ENCODE measurements around the gene SKAP2.

Gene SKAP2

GRCh38 chr7:26864309-26865093 is at the start of gene SKAP2:
TSS of gene SKAP2 (minus strand) at chr7:26864590. CDS start at chr7:26864429, 161 bp downstream.
- Mint-ChIP-seq H3K27me3 (peaks cover 20% of the 10 kb centered on the region), H3K36me3 (peaks cover 3% of the 10 kb centered on the region), H3K27ac (peak within 1 kb of the TSS; percentile 82), H3K4me1 (peaks cover 26% of the 10 kb centered on the region), H3K4me3 (peak within 1 kb of the TSS; percentile 80), H3K9me3 (peaks cover 3% of the 10 kb centered on the region)
- DNase-seq = peak; percentile 90
- CTCF ChIA-PET = interaction anchor here (1.7 kb wide), 1 partner anchor 296 kb away, joined by 4 read pairs; no protein-coding TSS in a partner anchor

- H3K27ac Mint-ChIP-seq = no peak overlapping the region
- H3K4me1 Mint-ChIP-seq = no peaks in the 10 kb centered on the region
- no peaks in the 10 kb centered on the region for H3K36me3 Mint-ChIP-seq
- CTCF ChIA-PET = no interaction called here
- DNase-seq = no peak
- no peak overlapping the region for H3K4me3 Mint-ChIP-seq
- H3K27me3 Mint-ChIP-seq = no peaks in the 10 kb centered on the region
- H3K9me3 Mint-ChIP-seq = no peaks in the 10 kb centered on the region
These were observed 48.6 kb upstream of the SKAP2 start for GRCh38 chr7:26912933-26913536.

- H3K36me3 Mint-ChIP-seq = no peaks in the 10 kb centered on the region
- no peaks in the 10 kb centered on the region for H3K9me3 Mint-ChIP-seq
- no peaks in the 10 kb centered on the region for H3K4me1 Mint-ChIP-seq
- H3K27me3 Mint-ChIP-seq = no peaks in the 10 kb centered on the region
- CTCF ChIA-PET = no interaction called here
- H3K4me3 Mint-ChIP-seq = no peak overlapping the region
- H3K27ac Mint-ChIP-seq = no peak overlapping the region
- no peak for DNase-seq
These were observed 47.9 kb upstream of the SKAP2 start for GRCh38 chr7:26912338-26912737.

DNA sequence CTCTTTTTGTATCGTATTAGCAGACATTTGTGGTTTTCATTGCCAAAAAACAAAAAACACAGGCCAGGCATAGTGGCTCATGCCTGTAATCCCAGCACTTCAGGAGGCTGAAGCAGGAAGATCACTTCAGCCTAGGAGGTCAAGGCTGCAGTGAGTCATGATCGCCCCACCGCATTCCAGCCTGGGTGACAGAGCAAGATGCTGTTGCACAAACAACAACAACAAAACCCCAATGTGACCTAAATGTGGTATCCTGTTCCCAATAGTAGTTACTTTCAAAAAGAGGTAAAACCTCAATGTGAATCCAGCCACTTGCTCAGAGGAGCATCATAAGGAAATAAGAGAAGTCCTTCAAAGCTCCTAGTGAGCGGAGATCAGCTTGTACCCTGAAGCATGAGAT is 45.8 kb upstream of the SKAP2 start:
- Mint-ChIP-seq H3K27me3 (peaks cover 4% of the 10 kb centered on the region), H3K4me1 (no peaks in the 10 kb centered on the region), H3K27ac (no peak overlapping the region), H3K4me3 (no peak overlapping the region), H3K9me3 (no peaks in the 10 kb centered on the region), H3K36me3 (no peaks in the 10 kb centered on the region)
- CTCF ChIA-PET = no interaction called here
- no peak for DNase-seq

GRCh38 chr7:26900251-26900650 is 35.9 kb upstream of the SKAP2 start:
- Mint-ChIP-seq H3K9me3 (no peaks in the 10 kb centered on the region), H3K27ac (no peak overlapping the region), H3K36me3 (no peaks in the 10 kb centered on the region), H3K27me3 (no peaks in the 10 kb centered on the region), H3K4me3 (no peak overlapping the region), H3K4me1 (no peaks in the 10 kb centered on the region)
- no peak for DNase-seq
- CTCF ChIA-PET = no interaction called here

- Mint-ChIP-seq H3K9me3 (no peaks in the 10 kb centered on the region), H3K4me1 (no peaks in the 10 kb centered on the region), H3K27me3 (no peaks in the 10 kb centered on the region), H3K36me3 (no peaks in the 10 kb centered on the region), H3K27ac (no peak overlapping the region), H3K4me3 (no peak overlapping the region)
- CTCF ChIA-PET = no interaction called here
- no peak for DNase-seq
These were observed 35.1 kb upstream of the SKAP2 start for GRCh38 chr7:26899519-26899918.

DNA sequence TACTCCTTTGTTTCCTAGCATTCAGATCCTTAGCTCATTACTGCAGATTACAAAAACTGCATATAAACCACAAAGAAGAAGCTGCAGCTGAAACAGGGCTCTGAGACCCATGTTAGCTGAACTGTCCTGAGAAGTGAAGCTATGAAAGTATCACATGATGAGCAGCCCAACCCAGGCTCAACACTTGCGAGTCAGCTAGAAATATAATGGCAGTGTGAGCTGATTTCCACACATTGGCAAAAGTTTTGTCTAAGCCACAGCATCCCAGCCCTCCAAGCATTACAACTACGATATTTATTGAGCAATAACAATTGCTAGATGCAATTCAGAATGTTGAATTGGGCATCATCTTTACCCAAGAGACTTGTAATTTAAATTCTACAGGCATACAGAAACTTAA is 34.5 kb upstream of the SKAP2 start:
- CTCF ChIA-PET = no interaction called here
- Mint-ChIP-seq H3K27me3 (no peaks in the 10 kb centered on the region), H3K4me1 (no peaks in the 10 kb centered on the region), H3K9me3 (no peaks in the 10 kb centered on the region), H3K36me3 (no peaks in the 10 kb centered on the region), H3K27ac (no peak overlapping the region), H3K4me3 (no peak overlapping the region)
- no peak for DNase-seq

- Mint-ChIP-seq H3K27me3 (no peaks in the 10 kb centered on the region), H3K9me3 (no peaks in the 10 kb centered on the region), H3K27ac (no peak overlapping the region), H3K4me3 (no peak overlapping the region), H3K4me1 (no peaks in the 10 kb centered on the region), H3K36me3 (no peaks in the 10 kb centered on the region)
- CTCF ChIA-PET = no interaction called here
- DNase-seq = no peak
These were observed 33.5 kb upstream of the SKAP2 start for GRCh38 chr7:26897928-26898327.

- Mint-ChIP-seq H3K27ac (no peak overlapping the region), H3K36me3 (no peaks in the 10 kb centered on the region), H3K9me3 (no peaks in the 10 kb centered on the region), H3K4me3 (no peak overlapping the region), H3K27me3 (no peaks in the 10 kb centered on the region), H3K4me1 (no peaks in the 10 kb centered on the region)
- no peak for DNase-seq
- CTCF ChIA-PET = interaction anchor here (1.5 kb wide), 1 partner anchor 8 kb away, joined by 3 read pairs; no protein-coding TSS in a partner anchor
These were observed 27.3 kb upstream of the SKAP2 start for GRCh38 chr7:26891400-26892350.

DNA sequence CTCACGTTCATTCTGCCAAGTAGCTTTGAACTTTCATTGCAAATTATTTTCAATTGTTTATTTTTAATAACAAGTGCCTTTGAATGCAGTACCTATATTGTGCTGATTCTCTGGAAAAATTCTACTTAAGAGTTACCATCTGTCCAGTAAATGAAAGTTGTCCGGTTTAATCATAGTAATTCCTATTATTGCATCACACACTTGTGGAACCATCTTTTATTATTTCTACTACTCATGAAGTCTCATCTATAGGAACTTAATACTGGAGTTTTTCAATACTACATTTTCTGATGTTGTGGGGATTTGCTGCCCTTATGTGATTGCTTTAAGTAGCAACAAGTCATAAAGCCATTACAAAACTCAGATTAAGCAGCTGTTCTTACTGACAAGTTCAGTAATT is 16.5 kb upstream of the SKAP2 start:
- H3K36me3 Mint-ChIP-seq = no peaks in the 10 kb centered on the region
- no peak overlapping the region for H3K27ac Mint-ChIP-seq
- no peak for DNase-seq
- H3K4me3 Mint-ChIP-seq = no peak overlapping the region
- CTCF ChIA-PET = interaction anchor here (0.6 to 1.2 kb wide), 2 partner anchors 9 to 26 kb away, joined by 3 read pairs; no protein-coding TSS in a partner anchor
- no peaks in the 10 kb centered on the region for H3K4me1 Mint-ChIP-seq
- H3K9me3 Mint-ChIP-seq = peaks cover 7% of the 10 kb centered on the region
- peaks cover 13% of the 10 kb centered on the region for H3K27me3 Mint-ChIP-seq

DNA sequence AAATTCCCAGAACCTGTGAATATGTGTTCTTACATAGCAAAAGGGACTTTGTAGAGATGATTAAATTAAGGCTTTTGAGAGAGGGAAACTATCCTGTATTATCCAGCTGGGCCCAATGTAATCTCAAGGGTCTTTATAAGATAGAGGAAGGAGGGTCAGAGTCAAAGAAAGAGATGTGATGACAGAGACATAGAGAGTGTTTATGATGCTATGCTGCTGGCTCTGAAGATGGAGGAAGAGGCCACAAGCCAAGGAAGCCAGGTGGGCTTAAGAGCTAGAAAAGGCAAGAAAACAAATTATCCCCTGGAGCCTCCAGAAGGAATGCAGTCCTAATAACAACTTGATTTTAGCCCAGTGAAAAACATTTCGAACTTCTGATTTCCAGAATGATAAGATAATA is 15.3 kb upstream of the SKAP2 start:
- H3K36me3 Mint-ChIP-seq = no peaks in the 10 kb centered on the region
- peaks cover 4% of the 10 kb centered on the region for H3K9me3 Mint-ChIP-seq
- H3K4me1 Mint-ChIP-seq = no peaks in the 10 kb centered on the region
- no peak overlapping the region for H3K4me3 Mint-ChIP-seq
- DNase-seq = no peak
- no peak overlapping the region for H3K27ac Mint-ChIP-seq
- CTCF ChIA-PET = no interaction called here
- peaks cover 13% of the 10 kb centered on the region for H3K27me3 Mint-ChIP-seq

- Mint-ChIP-seq H3K27ac (no peak overlapping the region), H3K27me3 (peaks cover 15% of the 10 kb centered on the region), H3K4me3 (no peak overlapping the region), H3K36me3 (peaks cover 3% of the 10 kb centered on the region), H3K9me3 (peaks cover 3% of the 10 kb centered on the region), H3K4me1 (peaks cover 19% of the 10 kb centered on the region)
- CTCF ChIA-PET = no interaction called here
- no peak for DNase-seq
These were observed 4.6 kb upstream of the SKAP2 start for GRCh38 chr7:26868841-26869495.

DNA sequence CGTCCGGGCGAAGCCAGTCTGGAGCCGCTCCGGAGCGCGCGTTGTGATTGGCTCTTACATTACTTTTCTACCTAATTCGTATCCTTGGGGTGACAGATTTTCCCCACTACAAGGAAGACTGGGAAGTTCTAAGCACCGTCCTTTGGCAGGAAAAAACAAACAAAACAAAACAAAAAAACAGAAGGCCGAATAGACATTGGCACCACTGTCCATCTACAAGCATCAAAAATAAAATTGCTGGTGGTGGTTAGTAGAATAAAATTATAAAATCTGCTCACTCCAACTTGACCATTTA is 651 bp upstream of the SKAP2 start:
- Mint-ChIP-seq H3K27me3 (peaks cover 20% of the 10 kb centered on the region), H3K4me3 (peak overlapping the region; percentile 80), H3K4me1 (peaks cover 26% of the 10 kb centered on the region), H3K27ac (peak overlapping the region; percentile 82), H3K36me3 (peaks cover 3% of the 10 kb centered on the region), H3K9me3 (peaks cover 3% of the 10 kb centered on the region)
- no peak for DNase-seq
- CTCF ChIA-PET = no interaction called here

Measured in activated naive CD4-positive, alpha-beta T cell treated with anti-CD3 and anti-CD28 coated beads, Interleukin-2, amount 10 ng/mL, durations not matched to agents 7 days and 5 days (primary cell).